ENCODE results near the gene MRPS31. TPM values are rescaled to one million over a fixed set of nuclear protein-coding genes. Genes with fewer than 3 reads are reported as not detected.

MRPS31 gene
- total RNA-seq, 1 donor from 2014 or later = 18.1 TPM

Other genes with a start within 250 kb of the MRPS31 start
- 24.9 TPM for gene FOXO1, start 104.5 kb downstream of the MRPS31 start, total RNA-seq
- 11.8 TPM for gene SLC25A15, start 18.4 kb upstream of the MRPS31 start, total RNA-seq
- gene ELF1, start 248.1 kb upstream of the MRPS31 start, total RNA-seq = 121 TPM

Data from mucosa of gallbladder (tissue), 1 donor.